MG63 (cell line): ENCODE data around the gene HCFC1R1. TPM values are rescaled to one million over a fixed set of nuclear protein-coding genes. Genes with fewer than 3 reads are reported as not detected.

Source experiments
- DNase-seq: peaks from one replicate; pipeline ENCODE4 v3.0.0-alpha.2; 2020
- H3K27me3 ChIP-seq: fragments of 250-450 bp; sonication (Bioruptor Pico); 2 replicates; pipeline ENCODE4 v1.5.1; 2020; ENCODE audit warnings: mild to moderate bottlenecking, moderate library complexity
- H3K36me3 ChIP-seq: fragments of 250-450 bp; sonication (Bioruptor Pico); 2 replicates; pipeline ENCODE4 v1.5.1; 2020; ENCODE audit warnings: mild to moderate bottlenecking, moderate library complexity
- H3K4me3 ChIP-seq: fragments of 250-450 bp; sonication (Bioruptor Pico); 2 replicates; pipeline ENCODE4 v1.5.1; 2020; ENCODE audit warnings: mild to moderate bottlenecking, moderate library complexity
- H3K9me3 ChIP-seq: fragments of 250-450 bp; sonication (Bioruptor Pico); 2 replicates; pipeline ENCODE4 v1.5.1; 2020; ENCODE audit warnings: mild to moderate bottlenecking, moderate library complexity
- total RNA-seq: library from RNA; depleted of rRNA; stranded (reverse); fragments of >200 nt; shearing (Covaris generic); gene quantifications from 2 replicates; pipeline ENCODE4 v1.2.3, GENCODE V29; 2014; ENCODE audit warnings: low replicate concordance

Gene HCFC1R1
- total RNA-seq, 1 experiment from 2014 or later = 60.7 TPM

- DNase-seq = no peak
- Histone ChIP-seq H3K27me3 (no peaks in the 10 kb centered on the region), H3K4me3 (no peak overlapping the region), H3K36me3 (no peaks in the 10 kb centered on the region), H3K9me3 (no peaks in the 10 kb centered on the region)
These were observed 9.6 kb downstream of the HCFC1R1 start for GRCh38 chr16:3013998-3014690.

GRCh38 chr16:3013491-3013951 is 10.2 kb downstream of the HCFC1R1 start:
- H3K36me3 ChIP-seq = no peaks in the 10 kb centered on the region; the same call in 1 of the 2 replicates
- no peaks in the 10 kb centered on the region for H3K27me3 ChIP-seq
- no peak overlapping the region for H3K4me3 ChIP-seq
- DNase-seq = no peak
- H3K9me3 ChIP-seq = no peaks in the 10 kb centered on the region

GRCh38 chr16:3012828-3013420 is 10.8 kb downstream of the HCFC1R1 start, which contains the start of gene CLDN9:
CLDN9 (plus strand) TSS chr16:3012923; CDS start chr16:3013363, 440 bp downstream.
- H3K27me3 ChIP-seq = no peaks in the 10 kb centered on the region
- no peak within 1 kb of the TSS for H3K4me3 ChIP-seq
- no peaks in the 10 kb centered on the region; the same call in 1 of the 2 replicates for H3K36me3 ChIP-seq
- H3K9me3 ChIP-seq = no peaks in the 10 kb centered on the region
- no peak for DNase-seq

- DNase-seq = no peak
- H3K27me3 ChIP-seq = no peaks in the 10 kb centered on the region
These were observed 11.5 kb downstream of the HCFC1R1 start for GRCh38 chr16:3012246-3012645.

GRCh38 chr16:3010510-3010909 is 13.2 kb downstream of the HCFC1R1 start:
- H3K9me3 ChIP-seq = no peaks in the 10 kb centered on the region
- peaks cover 9% of the 10 kb centered on the region for H3K36me3 ChIP-seq
- H3K27me3 ChIP-seq = no peaks in the 10 kb centered on the region
- no peak overlapping the region for H3K4me3 ChIP-seq
- no peak for DNase-seq

More at GRCh38 chr16:3012246-3012645, 11.5 kb downstream of the HCFC1R1 start:
- no peaks in the 10 kb centered on the region; the same call in 1 of the 2 replicates for H3K36me3 ChIP-seq
- no peaks in the 10 kb centered on the region for H3K9me3 ChIP-seq
- no peak overlapping the region for H3K4me3 ChIP-seq

GRCh38 chr16:3009568-3010390 is 14.0 kb downstream of the HCFC1R1 start:
- DNase-seq = no peak
- Histone ChIP-seq H3K9me3 (no peaks in the 10 kb centered on the region), H3K27me3 (no peaks in the 10 kb centered on the region)

GRCh38 chr16:3008690-3009037 is 15.1 kb downstream of the HCFC1R1 start:
- no peaks in the 10 kb centered on the region for H3K9me3 ChIP-seq
- no peak for DNase-seq
- peaks cover 9% of the 10 kb centered on the region for H3K36me3 ChIP-seq
- no peak overlapping the region for H3K4me3 ChIP-seq
- H3K27me3 ChIP-seq = no peaks in the 10 kb centered on the region

More at GRCh38 chr16:3009568-3010390, 14.0 kb downstream of the HCFC1R1 start:
- peaks cover 9% of the 10 kb centered on the region for H3K36me3 ChIP-seq
- H3K4me3 ChIP-seq = no peak overlapping the region

- Histone ChIP-seq H3K36me3 (peaks cover 9% of the 10 kb centered on the region), H3K27me3 (no peaks in the 10 kb centered on the region)
These were observed 15.6 kb downstream of the HCFC1R1 start for GRCh38 chr16:3007957-3008689.

GRCh38 chr16:3007059-3007956 is 16.4 kb downstream of the HCFC1R1 start:
- Histone ChIP-seq H3K27me3 (no peaks in the 10 kb centered on the region), H3K4me3 (no peak overlapping the region), H3K36me3 (peaks cover 13% of the 10 kb centered on the region), H3K9me3 (no peaks in the 10 kb centered on the region)
- no peak for DNase-seq

More at GRCh38 chr16:3007957-3008689, 15.6 kb downstream of the HCFC1R1 start:
- no peaks in the 10 kb centered on the region for H3K9me3 ChIP-seq
- H3K4me3 ChIP-seq = no peak overlapping the region
- no peak for DNase-seq

GRCh38 chr16:3004781-3005284 is 18.9 kb downstream of the HCFC1R1 start:
- H3K4me3 ChIP-seq = peak overlapping the region; percentile 56
- no peaks in the 10 kb centered on the region for H3K9me3 ChIP-seq
- peaks cover 21% of the 10 kb centered on the region for H3K36me3 ChIP-seq
- no peaks in the 10 kb centered on the region for H3K27me3 ChIP-seq
- peak; percentile 78 for DNase-seq

- H3K4me3 ChIP-seq = no peak overlapping the region
These were observed 19.4 kb downstream of the HCFC1R1 start for GRCh38 chr16:3004319-3004718.

GRCh38 chr16:3003582-3004270 is 20.0 kb downstream of the HCFC1R1 start:
- no peaks in the 10 kb centered on the region for H3K27me3 ChIP-seq
- peak overlapping the region; percentile 33 for H3K4me3 ChIP-seq
- peak; percentile 100 for DNase-seq
- H3K9me3 ChIP-seq = no peaks in the 10 kb centered on the region
- H3K36me3 ChIP-seq = peaks cover 21% of the 10 kb centered on the region

More at GRCh38 chr16:3004319-3004718, 19.4 kb downstream of the HCFC1R1 start:
- Histone ChIP-seq H3K9me3 (no peaks in the 10 kb centered on the region), H3K27me3 (no peaks in the 10 kb centered on the region), H3K36me3 (peaks cover 21% of the 10 kb centered on the region)
- DNase-seq = peak; percentile 62

GRCh38 chr16:3001316-3001715 is 22.4 kb downstream of the HCFC1R1 start:
- Histone ChIP-seq H3K9me3 (no peaks in the 10 kb centered on the region), H3K27me3 (no peaks in the 10 kb centered on the region), H3K36me3 (peaks cover 12% of the 10 kb centered on the region), H3K4me3 (no peak overlapping the region)
- DNase-seq = no peak

- Histone ChIP-seq H3K4me3 (no peak overlapping the region), H3K9me3 (no peaks in the 10 kb centered on the region), H3K36me3 (peaks cover 12% of the 10 kb centered on the region), H3K27me3 (no peaks in the 10 kb centered on the region)
- no peak for DNase-seq
These were observed 23.2 kb downstream of the HCFC1R1 start for GRCh38 chr16:3000540-3000939.

GRCh38 chr16:2999929-3000328 is 23.8 kb downstream of the HCFC1R1 start:
- no peak for DNase-seq
- Histone ChIP-seq H3K9me3 (no peaks in the 10 kb centered on the region), H3K4me3 (no peak overlapping the region), H3K27me3 (no peaks in the 10 kb centered on the region), H3K36me3 (peaks cover 12% of the 10 kb centered on the region)
